Vagina (tissue), 2 donors: ENCODE data around the gene SPEM1.

Experiments
- CTCF ChIP-seq, 3 experiments: fragments of 450-650 bp in 2 of 3; fragments of 200-600 bp in 1 of 3; sonication (generic) in 1 of 3; IDR thresholded peaks; one replicate each; pipeline ENCODE4 v1.5.1; 2017 to 2019; ENCODE audit warnings: antibody characterized with exemption in 3 of 3, mild to moderate bottlenecking in 2 of 3, moderate library complexity in 2 of 3
- POLR2A ChIP-seq, 2 donors: fragments of 450-650 bp; IDR thresholded peaks; one replicate each; pipeline ENCODE4 v1.6.1; 2017; ENCODE audit warnings: antibody characterized with exemption in 2 of 2, mild to moderate bottlenecking in 2 of 2, moderate library complexity in 2 of 2
- POLR2AphosphoS5 ChIP-seq, 2 donors: sonication (generic); formaldehyde crosslinking; IDR thresholded peaks; one replicate each; pipeline ENCODE4 v1.9.0; 2017; ENCODE audit warnings: antibody characterized with exemption in 2 of 2, mild to moderate bottlenecking in 2 of 2, low read depth in 1 of 2; ENCODE audit not compliant: insufficient read depth in 1 of 2

- TF ChIP-seq CTCF (IDR thresholded peaks at IDR 0.05) (no peak), POLR2A (IDR thresholded peaks at IDR 0.05) (no peak), POLR2AphosphoS5 (IDR thresholded peaks at IDR 0.05; ENCODE audit: insufficient read depth in 1 of 2, low read depth in 1 of 2) (no peak)
Observed at GRCh38 chr17:7425316-7425715, 5.2 kb downstream of the SPEM1 start, which contains the start of gene SPEM2.
